Keratinocyte (primary cell): ENCODE measurements around the gene C22orf31. TPM values are rescaled to one million over a fixed set of nuclear protein-coding genes. Genes with fewer than 3 reads are reported as not detected.

Experiments used
- DNase-seq: peaks from one replicate; pipeline ENCODE4 v3.0.0-alpha.2; 2011; ENCODE audit warnings: low read depth, missing footprints, low spot score
- FAIRE-seq: peaks from 2 replicates; lab custom pipeline; 2011; peaks lifted over from hg19 to GRCh38; lab: Jason Lieb, UNC
- H2AFZ ChIP-seq: 2 replicates; pipeline ENCODE4 v1.6.0; 2012; ENCODE audit warnings: low read length, control low read depth, inconsistent platforms; ENCODE audit not compliant: control insufficient read depth
- H3K27ac ChIP-seq: 2 replicates; pipeline ENCODE4 v1.5.1; 2011; ENCODE audit warnings: low read length; ENCODE audit not compliant: control insufficient read depth, insufficient read depth
- H3K27me3 ChIP-seq: 3 replicates; pipeline ENCODE4 v1.6.0; 2011; ENCODE audit warnings: low read length; ENCODE audit not compliant: control insufficient read depth, insufficient read depth; ENCODE audit errors: extremely low read depth
- H3K36me3 ChIP-seq, 2 experiments: 2 replicates in 1 of 2; 3 replicates in 1 of 2; pipeline ENCODE4 v1.5.1; 2011; ENCODE audit warnings: low read length in 2 of 2, mild to moderate bottlenecking in 1 of 2; ENCODE audit not compliant: control insufficient read depth in 2 of 2, insufficient read depth in 2 of 2; ENCODE audit errors: extremely low read depth in 1 of 2
- H3K4me1 ChIP-seq: 3 replicates; pipeline ENCODE4 v1.5.1; 2011; ENCODE audit warnings: low read length; ENCODE audit not compliant: control insufficient read depth, insufficient read depth; ENCODE audit errors: extremely low read depth
- H3K4me2 ChIP-seq: 3 replicates; pipeline ENCODE4 v1.6.0; 2011; ENCODE audit warnings: low read depth, low read length; ENCODE audit not compliant: control insufficient read depth, insufficient read depth; ENCODE audit errors: extremely low read depth
- H3K4me3 ChIP-seq, 3 experiments: fragments of 200-600 bp in 1 of 3; sonication (generic) in 1 of 3; 2 replicates in 2 of 3; 3 replicates in 1 of 3; pipeline ENCODE4 v1.5.1; 2011 to 2016; ENCODE audit warnings: low read length in 3 of 3, mild to moderate bottlenecking in 3 of 3, control low read depth in 2 of 3, inconsistent platforms in 1 of 3, low read depth in 1 of 3, mixed read lengths in 1 of 3, mixed run types in 1 of 3, moderate library complexity in 1 of 3; ENCODE audit not compliant: control insufficient read depth in 2 of 3, insufficient read depth in 2 of 3; ENCODE audit errors: extremely low read depth in 1 of 3
- H3K79me2 ChIP-seq: 2 replicates; pipeline ENCODE4 v1.6.0; 2012; ENCODE audit warnings: low read length; ENCODE audit not compliant: control insufficient read depth, insufficient read depth
- H3K9ac ChIP-seq: 3 replicates; pipeline ENCODE4 v1.6.0; 2011; ENCODE audit warnings: low read length; ENCODE audit not compliant: control insufficient read depth, insufficient read depth; ENCODE audit errors: extremely low read depth
- H3K9me1 ChIP-seq: 3 replicates; pipeline ENCODE4 v1.6.0; 2011; ENCODE audit warnings: low read length; ENCODE audit not compliant: control insufficient read depth, insufficient read depth; ENCODE audit errors: extremely low read depth
- H3K9me3 ChIP-seq: 2 replicates; pipeline ENCODE4 v1.5.1; 2012; ENCODE audit warnings: low read depth, low read length; ENCODE audit not compliant: control insufficient read depth
- H4K20me1 ChIP-seq: 3 replicates; pipeline ENCODE4 v1.6.0; 2011; ENCODE audit warnings: low read length; ENCODE audit not compliant: control insufficient read depth, insufficient read depth; ENCODE audit errors: extremely low read depth
- EZH2 ChIP-seq: IDR thresholded peaks from one replicate; pipeline ENCODE4 v1.6.1; 2012; ENCODE audit warnings: inconsistent platforms, mild to moderate bottlenecking, low read length, moderate library complexity
- dilution Hi-C: fragments of 300-500 bp; cut with MboI; formaldehyde crosslinking; loops from one replicate; pipeline ENCODE4 v1.7.0; 2020; ENCODE audit warnings: low sequenced_read_pairs; ENCODE audit not compliant: extremely low pct_ligation_motif_present
- polyA plus RNA-seq, 5 experiments: library from polyadenylated mRNA; depleted of rRNA in 3 of 5; stranded (reverse) in 3 of 5; stranded (forward) in 1 of 5; unstranded in 1 of 5; fragments of >200 nt; gene quantifications; 1 replicate in 1 of 5; 2 replicates in 3 of 5; 3 replicates in 1 of 5; pipeline versions ENCODE4 v1.2.1 to v1.2.3, GENCODE V29; 2011 to 2012; ENCODE audit warnings: missing spikeins in 2 of 5, low read depth in 1 of 5, low replicate concordance in 1 of 5
- TF ChIP-seq, protein P1 (sequence below), 3 experiments: IDR thresholded peaks in 1 of 3; conservative IDR thresholded peaks in 1 of 3; optimal IDR thresholded peaks in 1 of 3; 2 replicates in 2 of 3; 3 replicates in 1 of 3; pipeline versions ENCODE3 to v1.5.1; 2011; ENCODE audit warnings: low read length in 3 of 3, mild to moderate bottlenecking in 3 of 3, moderate library complexity in 2 of 3, control low read depth in 1 of 3, inconsistent platforms in 1 of 3; ENCODE audit not compliant: insufficient read depth in 2 of 3; ENCODE audit errors: extremely low read depth in 1 of 3

Gene C22orf31
- polyA plus RNA-seq, 1 donor (not counting 4 experiments of a cell fraction or from before 2014, with no cell fraction given): not detected

DNA sequence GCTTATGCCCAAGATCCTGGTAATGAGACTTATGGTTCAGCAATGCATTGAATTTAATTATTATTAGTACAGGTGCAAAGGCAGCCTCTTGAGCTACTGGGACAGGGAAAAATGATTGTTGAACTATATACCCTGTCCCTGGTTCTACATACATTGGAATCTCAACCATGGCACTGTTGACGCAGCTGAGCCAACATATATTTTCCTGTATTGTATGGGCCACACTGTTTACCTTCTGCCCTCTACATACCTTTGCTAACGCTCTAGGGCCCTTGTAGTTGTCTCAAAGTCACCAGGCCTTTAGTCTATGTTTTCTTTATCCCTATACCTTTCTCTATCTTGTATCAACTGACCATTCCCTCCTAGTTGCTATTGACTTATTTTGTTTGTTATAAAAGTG, 33.8 kb upstream of the C22orf31 start:
- H3K79me2 ChIP-seq: no peaks in the 10 kb centered on the region
- H3K27me3 ChIP-seq: no peaks in the 10 kb centered on the region
- H4K20me1 ChIP-seq: no peaks in the 10 kb centered on the region
- H3K9ac ChIP-seq: no peak overlapping the region
- DNase-seq (no peak), FAIRE-seq (no peak)
- no peaks in the 10 kb centered on the region for H3K9me3 ChIP-seq
- TF ChIP-seq, protein P1, sequence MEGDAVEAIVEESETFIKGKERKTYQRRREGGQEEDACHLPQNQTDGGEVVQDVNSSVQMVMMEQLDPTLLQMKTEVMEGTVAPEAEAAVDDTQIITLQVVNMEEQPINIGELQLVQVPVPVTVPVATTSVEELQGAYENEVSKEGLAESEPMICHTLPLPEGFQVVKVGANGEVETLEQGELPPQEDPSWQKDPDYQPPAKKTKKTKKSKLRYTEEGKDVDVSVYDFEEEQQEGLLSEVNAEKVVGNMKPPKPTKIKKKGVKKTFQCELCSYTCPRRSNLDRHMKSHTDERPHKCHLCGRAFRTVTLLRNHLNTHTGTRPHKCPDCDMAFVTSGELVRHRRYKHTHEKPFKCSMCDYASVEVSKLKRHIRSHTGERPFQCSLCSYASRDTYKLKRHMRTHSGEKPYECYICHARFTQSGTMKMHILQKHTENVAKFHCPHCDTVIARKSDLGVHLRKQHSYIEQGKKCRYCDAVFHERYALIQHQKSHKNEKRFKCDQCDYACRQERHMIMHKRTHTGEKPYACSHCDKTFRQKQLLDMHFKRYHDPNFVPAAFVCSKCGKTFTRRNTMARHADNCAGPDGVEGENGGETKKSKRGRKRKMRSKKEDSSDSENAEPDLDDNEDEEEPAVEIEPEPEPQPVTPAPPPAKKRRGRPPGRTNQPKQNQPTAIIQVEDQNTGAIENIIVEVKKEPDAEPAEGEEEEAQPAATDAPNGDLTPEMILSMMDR (optimal IDR thresholded peaks at IDR 0.05 in 1 of 3, IDR thresholded peaks at IDR 0.05 in 1 of 3, conservative IDR thresholded peaks at IDR 0.05 in 1 of 3; ENCODE audit: extremely low read depth in 1 of 3, insufficient read depth in 2 of 3, low read length in 3 of 3): no peak
- no peak for TF ChIP-seq EZH2
- no peak overlapping the region for H2AFZ ChIP-seq
- H3K36me3 ChIP-seq: peaks cover 0 to 3% of the 10 kb centered on the region in 2 experiments
- H3K4me3 ChIP-seq: no peak overlapping the region
- H3K4me1 ChIP-seq: no peaks in the 10 kb centered on the region
- H3K4me2 ChIP-seq: no peak overlapping the region
- dilution Hi-C loops: no loop called here
- no peaks in the 10 kb centered on the region for H3K9me1 ChIP-seq
- no peak overlapping the region for H3K27ac ChIP-seq

- Histone ChIP-seq H3K36me3 (no peaks in the 10 kb centered on the region), H3K4me2 (no peak overlapping the region), H3K4me3 (no peak overlapping the region), H3K79me2 (no peaks in the 10 kb centered on the region), H3K27me3 (no peaks in the 10 kb centered on the region), H3K9me3 (no peaks in the 10 kb centered on the region), H3K27ac (no peak overlapping the region), H3K4me1 (peaks cover 2% of the 10 kb centered on the region), H3K9ac (no peak overlapping the region), H2AFZ (no peak overlapping the region), H3K9me1 (no peaks in the 10 kb centered on the region), H4K20me1 (no peaks in the 10 kb centered on the region)
- no peak for TF ChIP-seq EZH2
- TF ChIP-seq, protein P1 (optimal IDR thresholded peaks at IDR 0.05 in 1 of 3, IDR thresholded peaks at IDR 0.05 in 1 of 3, conservative IDR thresholded peaks at IDR 0.05 in 1 of 3; ENCODE audit: extremely low read depth in 1 of 3, insufficient read depth in 2 of 3, low read length in 3 of 3): no peak
- dilution Hi-C loops: no loop called here
- DNase-seq (no peak), FAIRE-seq (no peak)
Measured at GRCh38 chr22:29093501-29094300, 32.1 kb upstream of the C22orf31 start.
